NCI-H526 (cell line): ENCODE data around the gene STYX.

Experiments
- DNase-seq, 2 experiments: peaks; one replicate each; lab custom pipeline; 2025; lab: John Stamatoyannopoulos, UW

Gene STYX

DNA sequence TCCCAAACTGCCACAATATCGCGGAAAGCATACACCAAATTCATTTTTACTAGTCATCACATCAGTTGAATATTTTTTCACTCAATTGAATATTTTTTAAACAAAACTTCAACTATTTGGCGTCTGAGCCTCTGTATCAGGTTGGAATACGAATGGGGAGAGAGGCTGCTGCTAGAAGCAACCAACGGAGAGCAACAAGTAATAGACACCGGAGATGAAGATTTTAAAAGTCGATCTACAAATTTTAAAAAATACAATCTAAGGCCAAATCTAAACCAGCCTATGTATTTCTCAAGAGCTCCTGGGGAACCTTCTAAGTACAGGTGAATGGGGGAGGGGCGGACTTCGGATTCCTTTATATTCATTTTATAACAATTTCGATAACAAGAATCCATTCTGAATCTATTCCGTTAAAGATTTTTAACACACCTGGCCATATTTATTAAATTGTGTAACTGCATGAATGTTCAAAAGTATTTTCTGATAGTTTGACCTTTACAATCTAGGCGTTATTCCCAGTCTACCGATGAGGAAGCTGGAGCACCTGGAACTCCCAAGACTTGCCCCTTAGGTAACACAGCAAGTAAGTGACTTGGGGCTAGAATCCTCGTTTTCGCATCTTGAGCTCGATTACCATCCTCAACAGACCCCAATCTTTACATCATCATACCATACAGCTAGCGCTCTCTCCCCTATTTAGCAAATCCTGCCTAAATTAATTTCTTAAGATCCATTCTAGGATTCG, 60.2 kb downstream of the STYX start:
- peak in 1 of 2 experiments; percentile 35 for DNase-seq

DNA sequence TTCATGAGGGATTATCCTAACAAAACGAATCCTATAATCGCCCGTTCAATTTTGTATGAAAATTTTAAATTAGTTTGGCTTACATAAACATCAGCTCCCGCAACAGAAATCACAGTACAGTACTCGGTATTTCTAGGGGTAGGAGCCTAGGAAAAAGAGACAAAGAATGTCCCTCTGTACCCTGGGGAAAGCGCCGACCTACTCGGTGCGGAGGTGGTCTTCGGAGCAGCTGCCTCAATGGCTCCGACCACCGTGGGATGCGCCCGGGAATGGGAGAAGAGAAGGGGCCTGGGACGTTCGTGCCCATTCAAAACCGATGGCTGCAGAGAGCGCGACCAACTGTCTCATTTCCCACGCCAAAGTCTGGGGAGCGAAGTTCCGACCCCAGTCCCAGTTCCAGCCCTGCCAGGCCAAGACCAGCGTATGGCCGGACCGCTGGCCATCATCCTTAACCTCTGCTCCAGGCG, 60.8 kb downstream of the STYX start:
- DNase-seq, result peak in 1 of 2 experiments; percentile 45

DNA sequence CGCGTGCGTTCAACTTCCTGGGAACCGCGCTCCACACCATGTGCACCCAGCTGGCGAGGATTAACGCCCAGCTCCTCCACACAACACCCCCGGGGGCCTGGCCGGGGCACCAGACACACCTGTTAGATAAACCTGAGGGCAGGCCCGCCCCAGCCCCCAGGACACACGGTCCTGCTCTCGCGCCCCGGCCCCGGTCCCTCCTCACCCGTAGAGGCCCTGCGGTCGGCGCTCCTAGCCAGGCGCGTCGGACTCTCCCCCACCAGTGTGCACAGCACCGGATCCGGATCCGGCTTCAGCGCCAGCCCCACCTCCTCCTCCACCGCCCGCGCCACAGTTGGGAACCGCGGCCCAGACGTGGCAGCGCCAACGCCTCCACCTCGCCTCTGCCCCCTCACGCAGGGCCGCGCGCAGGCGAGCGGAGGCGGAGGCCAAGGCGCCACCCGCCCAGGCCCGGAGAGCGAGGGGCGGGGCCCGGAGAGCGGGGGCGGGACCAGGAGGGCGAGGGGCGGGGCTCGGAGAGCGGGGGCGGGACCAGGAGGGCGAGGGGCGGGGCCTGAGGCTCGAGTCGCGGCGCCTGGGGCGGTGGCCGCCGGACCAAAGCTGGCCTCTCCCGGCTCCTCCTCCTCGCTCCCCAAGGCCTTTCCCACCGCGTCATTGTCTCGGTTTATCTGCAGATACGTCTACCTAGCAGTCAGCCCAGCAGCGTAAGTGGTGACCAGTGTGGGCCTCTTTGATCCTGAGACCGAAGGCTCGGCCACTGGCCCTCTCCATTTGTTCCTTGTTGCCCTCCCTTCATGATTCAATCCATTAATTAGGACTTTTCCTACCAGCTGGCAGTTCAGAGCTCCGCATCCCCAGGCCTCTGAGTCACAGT, 61.5 kb downstream of the STYX start, which contains the start of gene GNPNAT1:
Gene GNPNAT1 (minus strand): TSS at position 385 of the 874 bp plus-strand sequence. CDS start 6,957 bp downstream, outside the sequence.
- DNase-seq, result peak; percentile 65 to 91

DNA sequence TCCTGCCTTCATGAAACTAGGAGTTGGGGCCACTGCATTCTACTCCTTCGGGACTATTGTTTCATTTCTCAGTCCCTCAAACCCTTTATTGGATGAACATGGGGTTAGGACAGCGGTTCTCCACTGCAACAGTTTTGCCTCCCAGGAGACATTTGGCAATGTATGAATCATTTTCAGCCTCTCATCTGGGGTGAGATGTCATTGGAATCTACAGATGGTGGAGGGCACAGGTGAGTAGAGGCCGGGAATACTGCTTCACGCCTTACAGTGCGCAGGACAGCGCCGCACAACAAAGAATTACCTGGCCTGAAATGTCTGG, 62.1 kb downstream of the STYX start:
- no peak for DNase-seq

DNA sequence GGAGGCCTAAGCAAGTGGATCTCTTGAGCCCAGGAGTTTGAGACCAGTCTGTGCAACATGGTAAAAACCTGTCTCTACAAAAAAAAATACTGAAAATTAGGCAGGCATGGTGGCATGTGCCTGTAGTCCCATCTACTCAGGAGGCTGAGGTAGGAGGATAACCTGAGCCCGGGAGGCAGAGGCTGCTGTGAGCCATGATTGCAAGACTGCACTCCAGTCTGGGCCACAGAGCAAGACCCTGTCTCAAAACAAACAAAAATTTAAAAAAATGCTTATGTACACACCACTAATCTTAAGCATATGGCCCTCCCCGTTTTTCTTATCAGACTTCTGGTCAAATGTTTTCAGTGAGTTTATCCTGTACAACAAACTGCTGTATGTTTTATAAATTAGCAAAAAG, 63.1 kb downstream of the STYX start:
- DNase-seq, result no peak

GRCh38 chr14:52797653-52798052, 67.7 kb downstream of the STYX start:
- no peak for DNase-seq

- DNase-seq, result no peak
Observed at GRCh38 chr14:52798826-52799225, 68.9 kb downstream of the STYX start.

DNA sequence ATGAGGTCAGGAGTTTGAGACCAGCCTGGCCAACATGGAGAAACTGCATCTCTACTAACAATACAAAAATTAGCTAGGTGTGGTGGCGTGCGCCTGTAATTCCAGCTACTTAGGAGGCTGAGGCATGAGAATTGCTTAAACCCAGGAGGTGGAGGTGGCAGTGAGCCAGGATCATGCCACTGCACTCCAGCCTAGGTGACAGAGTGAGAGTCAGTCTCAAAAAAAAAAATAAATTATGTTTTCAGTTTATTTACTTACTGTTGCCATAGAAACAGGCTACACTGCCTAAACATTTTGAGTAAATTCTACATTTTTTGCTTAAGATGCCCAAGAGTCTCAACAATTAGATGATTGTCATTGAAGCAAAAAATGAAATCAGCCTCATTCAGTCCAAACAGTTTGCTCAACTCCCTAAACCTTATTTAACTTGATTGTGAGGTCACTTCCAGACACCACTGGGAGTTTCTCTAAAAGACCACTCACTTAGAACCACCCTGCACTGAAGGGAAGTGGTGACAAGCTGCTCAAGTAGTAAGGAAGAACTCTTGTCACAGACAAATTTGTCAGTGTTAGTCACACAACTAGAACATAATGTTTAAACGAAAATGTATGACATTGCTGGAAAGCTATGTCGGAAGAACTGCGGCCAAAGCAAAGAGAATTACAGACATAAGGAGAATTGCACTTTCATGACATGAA, 71.2 kb downstream of the STYX start:
- DNase-seq, result no peak

DNA sequence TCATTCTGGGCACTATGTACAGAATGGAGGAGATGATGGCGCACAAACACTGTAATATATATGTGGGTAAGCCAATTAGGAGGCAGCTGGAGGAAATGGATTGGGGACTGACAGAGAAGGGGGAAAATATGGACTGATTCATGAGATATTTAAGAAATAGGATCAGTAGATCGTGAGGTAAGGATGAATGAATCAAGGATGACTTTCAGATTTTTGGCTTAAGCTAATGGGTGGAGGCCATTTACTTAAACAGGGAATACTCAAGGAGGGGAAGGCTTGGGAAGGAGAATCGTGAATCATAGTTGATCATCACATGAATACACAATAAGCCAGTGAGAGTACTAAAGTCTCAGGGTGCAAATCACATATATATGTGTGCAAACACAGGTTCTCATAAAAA, 72.6 kb downstream of the STYX start:
- no peak for DNase-seq

DNA sequence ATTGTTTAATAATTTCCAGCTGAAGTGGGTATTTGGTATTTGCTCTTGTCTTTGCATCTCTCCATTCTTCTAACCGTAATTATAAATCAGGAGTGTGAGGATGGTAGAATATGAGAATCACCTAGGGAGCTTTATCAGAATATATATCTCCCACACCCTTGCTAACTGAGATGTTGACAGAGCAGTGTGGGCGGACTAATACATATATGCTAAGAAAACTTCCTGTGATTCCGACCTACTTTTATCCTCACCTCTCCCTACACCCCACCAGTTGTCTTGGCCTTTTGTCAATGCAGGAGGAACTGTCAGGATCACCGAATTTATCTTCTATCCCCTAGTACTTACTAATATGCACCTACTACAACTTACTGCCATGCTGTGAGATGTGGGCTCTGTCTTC, 76.1 kb downstream of the STYX start:
- DNase-seq, result no peak

DNA sequence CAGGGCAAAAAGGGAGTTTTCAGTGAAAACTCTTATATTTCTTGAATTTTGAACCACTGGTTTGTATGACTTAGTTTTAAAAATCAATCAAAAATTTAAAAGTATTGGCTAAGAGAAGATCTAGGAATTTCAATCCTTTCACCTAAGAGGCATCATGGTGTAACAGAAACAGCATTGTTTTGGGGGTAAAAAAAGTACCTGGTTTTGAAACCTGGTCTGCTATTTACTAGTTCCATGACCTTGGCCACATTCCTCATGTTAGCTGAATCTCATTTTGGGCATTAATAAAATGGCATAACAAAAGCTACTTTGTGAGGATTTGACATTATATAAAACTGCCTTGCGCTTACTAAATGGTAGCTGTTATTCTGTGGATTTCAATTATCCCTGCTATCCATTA, 78.1 kb downstream of the STYX start:
- no peak for DNase-seq

GRCh38 chr14:52821805-52822250, 91.9 kb downstream of the STYX start:
- DNase-seq, result no peak

GRCh38 chr14:52824462-52824861, 94.5 kb downstream of the STYX start:
- no peak for DNase-seq
